HEK293T (cell line): ENCODE measurements around the gene ZDHHC4.

ENCODE experiments used
- CTCF ChIA-PET: fragments of 350-600 bp; formaldehyde crosslinking; extraction: SDS; loops from one replicate; lab custom pipeline; 2021; ENCODE audit warnings: antibody characterized with exemption, inconsistent platforms; lab: Yijun Ruan, JAX
- POLR2A ChIA-PET: fragments of 350-600 bp; formaldehyde crosslinking; extraction: SDS; loops from one replicate; lab custom pipeline; 2020; ENCODE audit warnings: antibody characterized with exemption, inconsistent platforms; lab: Yijun Ruan, JAX
- DNase-seq: peaks from one replicate; pipeline ENCODE4 v3.0.0; 2012; ENCODE audit warnings: mixed read lengths; ENCODE audit errors: extremely low spot score
- ARNT ChIP-seq: fragments of 450-650 bp; IDR thresholded peaks from 2 replicates; pipeline ENCODE4 v1.6.1; 2017; ENCODE audit warnings: mild to moderate bottlenecking
- BHLHE40 ChIP-seq: fragments of 450-650 bp; IDR thresholded peaks from 2 replicates; pipeline ENCODE4 v1.6.1; 2016; ENCODE audit warnings: mild to moderate bottlenecking, moderate library complexity, borderline replicate concordance
- CTBP1 ChIP-seq: fragments of 450-650 bp; IDR thresholded peaks from 2 replicates; pipeline ENCODE4 v1.6.1; 2016; ENCODE audit warnings: borderline replicate concordance
- ELF4 ChIP-seq: fragments of 450-650 bp; IDR thresholded peaks from 2 replicates; pipeline ENCODE4 v1.6.1; 2017; ENCODE audit warnings: antibody characterized with exemption
- FOXA1 ChIP-seq: fragments of 450-650 bp; IDR thresholded peaks from 2 replicates; pipeline ENCODE4 v1.6.1; 2016; ENCODE audit warnings: mild to moderate bottlenecking
- FOXK2 ChIP-seq: fragments of 450-650 bp; IDR thresholded peaks from 2 replicates; pipeline ENCODE4 v1.6.1; 2016; ENCODE audit warnings: mild to moderate bottlenecking
- FOXM1 ChIP-seq: fragments of 450-650 bp; IDR thresholded peaks from 2 replicates; pipeline ENCODE4 v1.6.1; 2017; ENCODE audit warnings: mild to moderate bottlenecking, borderline replicate concordance
- HDGF ChIP-seq: fragments of 450-650 bp; IDR thresholded peaks from 2 replicates; pipeline ENCODE4 v1.6.1; 2017; ENCODE audit warnings: antibody characterized with exemption, borderline replicate concordance
- L3MBTL2 ChIP-seq: fragments of 450-650 bp; conservative IDR thresholded peaks from 2 replicates; pipeline ENCODE4 v1.6.1; 2016; ENCODE audit warnings: mild to moderate bottlenecking
- LEF1 ChIP-seq: fragments of 450-650 bp; IDR thresholded peaks from 2 replicates; pipeline ENCODE4 v1.6.1; 2017; ENCODE audit warnings: mild to moderate bottlenecking, borderline replicate concordance
- NFRKB ChIP-seq: fragments of 450-650 bp; IDR thresholded peaks from 2 replicates; pipeline ENCODE4 v1.6.1; 2016; ENCODE audit warnings: mild to moderate bottlenecking, moderate library complexity
- SP1 ChIP-seq: fragments of 450-650 bp; IDR thresholded peaks from 2 replicates; pipeline ENCODE4 v1.6.1; 2017
- SUZ12 ChIP-seq: fragments of 450-650 bp; IDR thresholded peaks from 2 replicates; pipeline ENCODE4 v1.6.1; 2016; ENCODE audit warnings: mild to moderate bottlenecking
- TARDBP ChIP-seq: fragments of 450-650 bp; IDR thresholded peaks from 2 replicates; pipeline ENCODE4 v1.6.1; 2016
- ZNF384 ChIP-seq: fragments of 450-650 bp; IDR thresholded peaks from 2 replicates; pipeline ENCODE4 v1.6.1; 2016
- TF ChIP-seq, protein P1 (sequence below): fragments of 450-650 bp; IDR thresholded peaks from 2 replicates; pipeline ENCODE4 v1.6.1; 2016

The ZDHHC4 gene

DNA sequence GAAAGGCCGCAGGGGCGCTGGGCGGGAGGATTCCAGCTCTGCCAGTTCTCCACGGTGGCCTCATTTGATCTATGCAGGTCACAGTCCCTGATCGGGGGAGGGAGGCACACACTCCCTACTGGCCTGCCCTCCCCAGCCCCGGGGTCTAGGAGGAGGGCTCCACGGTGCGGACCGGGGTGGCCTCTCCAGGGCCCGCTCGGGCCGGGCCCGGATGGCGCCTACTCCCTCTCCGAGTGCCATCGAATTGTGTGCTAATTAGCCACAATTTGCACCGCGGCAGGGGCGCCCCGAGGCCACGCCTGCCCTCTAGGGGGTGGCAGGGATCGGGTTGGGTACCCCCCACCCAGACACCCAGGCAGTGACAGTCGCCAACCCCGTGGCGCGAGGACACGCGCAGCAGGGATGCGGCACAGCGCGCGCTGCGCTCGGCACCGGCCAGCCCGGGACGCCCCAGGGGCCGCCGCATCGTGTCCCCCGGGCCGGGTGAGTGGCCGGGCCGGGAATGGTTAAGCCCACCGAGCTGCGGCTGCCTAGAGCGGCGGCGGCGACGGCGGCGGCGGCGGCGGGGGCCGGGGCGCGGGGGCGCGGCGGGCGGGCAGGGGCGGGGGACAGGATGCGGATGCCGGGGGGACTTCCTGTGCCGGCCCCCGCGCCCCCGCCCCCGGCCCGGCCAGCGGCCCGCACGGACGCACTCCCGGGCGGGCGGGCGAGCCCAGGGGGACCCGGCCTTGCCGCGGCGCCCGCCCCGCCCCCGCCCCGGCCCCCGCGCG is 37.9 kb downstream of the ZDHHC4 start, which contains the start of gene ZNF853:
TSS of gene ZNF853 (plus strand) at position 658 of the 770 bp plus-strand sequence. CDS start 565 bp downstream, outside the sequence.
- ChIA-PET POLR2A (no interaction called here), CTCF (no interaction called here)
- TF ChIP-seq FOXK2 (no peak), FOXA1 (no peak), FOXM1 (no peak), CTBP1 (no peak), BHLHE40 (no peak), LEF1 (no peak), ZNF384 (no peak), TARDBP (no peak), HDGF (no peak), ELF4 (no peak), SUZ12 (no peak), ARNT (no peak), L3MBTL2 (no peak), NFRKB (no peak)
- TF ChIP-seq, protein P1, sequence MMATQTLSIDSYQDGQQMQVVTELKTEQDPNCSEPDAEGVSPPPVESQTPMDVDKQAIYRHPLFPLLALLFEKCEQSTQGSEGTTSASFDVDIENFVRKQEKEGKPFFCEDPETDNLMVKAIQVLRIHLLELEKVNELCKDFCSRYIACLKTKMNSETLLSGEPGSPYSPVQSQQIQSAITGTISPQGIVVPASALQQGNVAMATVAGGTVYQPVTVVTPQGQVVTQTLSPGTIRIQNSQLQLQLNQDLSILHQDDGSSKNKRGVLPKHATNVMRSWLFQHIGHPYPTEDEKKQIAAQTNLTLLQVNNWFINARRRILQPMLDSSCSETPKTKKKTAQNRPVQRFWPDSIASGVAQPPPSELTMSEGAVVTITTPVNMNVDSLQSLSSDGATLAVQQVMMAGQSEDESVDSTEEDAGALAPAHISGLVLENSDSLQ: no peak
- DNase-seq: peak; percentile 46

DNA sequence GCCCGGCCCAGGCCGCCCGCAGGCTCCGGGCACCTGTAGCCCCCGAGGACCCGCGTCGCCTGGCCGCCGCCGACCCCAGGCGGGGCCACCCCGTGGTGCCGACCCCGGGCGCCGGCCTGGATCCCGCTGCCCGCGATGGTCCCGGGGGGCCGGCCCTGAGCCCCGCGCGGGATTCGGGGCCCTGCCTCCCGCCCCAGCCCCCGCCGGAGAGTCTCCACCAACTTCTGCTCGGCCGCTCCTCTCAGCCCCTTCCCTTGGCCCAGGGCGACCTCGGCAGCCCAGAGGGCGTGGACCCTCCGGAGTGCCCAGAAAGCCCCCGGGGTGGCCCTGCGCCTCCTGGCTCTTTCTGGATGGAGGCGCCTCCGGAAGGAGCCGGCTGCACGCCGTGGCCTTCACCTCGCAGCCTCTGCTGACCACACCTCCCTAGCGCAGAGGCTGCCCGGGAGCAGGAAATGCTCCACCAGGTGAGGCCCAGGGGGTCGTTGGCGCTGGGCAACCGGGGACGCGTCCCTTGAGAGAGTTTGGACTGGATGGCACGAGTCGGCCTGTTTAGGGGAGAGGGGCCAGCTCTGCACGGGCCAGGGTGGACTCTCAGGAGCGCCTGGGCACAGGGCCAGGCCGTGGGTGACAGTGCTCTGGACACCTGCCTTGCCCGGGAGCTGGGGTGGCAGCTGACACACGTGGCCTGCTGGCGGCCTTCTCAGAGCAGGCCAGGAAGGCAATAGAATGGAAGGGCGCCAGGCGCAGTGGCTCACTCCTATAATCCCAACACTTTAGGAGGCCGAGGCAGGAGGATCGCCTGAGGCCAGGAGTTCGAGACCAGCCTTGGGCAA is 38.7 kb downstream of the ZDHHC4 start:
- TF ChIP-seq CTBP1: no peak
- no peak for TF ChIP-seq ELF4
- no peak for TF ChIP-seq FOXM1
- TF ChIP-seq, protein P1: no peak
- no peak for TF ChIP-seq SP1
- TF ChIP-seq SUZ12: no peak
- TF ChIP-seq ARNT: no peak
- TF ChIP-seq BHLHE40: no peak
- no peak for TF ChIP-seq LEF1
- no peak for TF ChIP-seq TARDBP
- no peak for TF ChIP-seq ZNF384
- DNase-seq: no peak
- POLR2A ChIA-PET: interaction anchor here (1.5 kb wide), 1 partner anchor 9 kb away, joined by 4 read pairs; no protein-coding TSS in a partner anchor
- CTCF ChIA-PET: no interaction called here

DNA sequence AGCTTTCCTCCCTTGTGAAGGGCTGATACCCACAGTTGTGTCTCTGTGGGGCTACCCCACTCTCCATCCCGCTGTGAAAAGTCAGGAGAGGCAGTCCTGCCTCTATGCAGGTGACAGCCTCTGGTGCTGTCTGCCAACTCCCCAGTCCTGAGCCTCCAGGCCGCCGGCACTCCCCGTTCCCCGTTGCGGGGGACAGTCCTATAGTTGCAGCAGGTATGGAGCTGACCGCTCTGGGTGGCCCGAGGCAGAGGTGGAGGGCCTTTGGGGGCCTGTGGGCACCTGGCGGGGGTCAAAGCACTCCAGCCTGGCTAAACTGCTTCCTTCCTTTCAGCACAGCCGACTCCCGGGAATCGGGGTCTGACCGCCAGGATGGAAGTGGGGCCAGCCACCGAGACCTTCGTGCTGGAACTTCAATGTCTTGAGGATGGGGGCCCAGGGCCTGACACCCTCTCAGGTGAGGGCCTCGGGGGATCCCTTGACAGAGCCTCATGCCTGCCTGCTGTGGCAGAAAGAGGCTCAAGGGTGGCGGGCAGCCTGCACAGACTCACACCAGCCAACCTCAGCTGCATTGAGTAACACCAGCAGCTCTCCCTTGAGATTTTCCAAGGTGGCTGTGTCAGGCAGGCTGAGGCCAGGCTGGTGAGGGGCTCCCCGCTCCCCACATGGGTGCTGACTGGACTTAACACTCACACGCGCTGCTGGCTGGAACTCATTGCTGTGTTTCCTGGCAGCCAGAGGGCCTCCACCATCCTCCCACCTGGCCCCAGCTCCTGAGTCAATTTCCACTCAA is 39.8 kb downstream of the ZDHHC4 start:
- DNase-seq: no peak
- ChIA-PET POLR2A (interaction anchor here (1.5 kb wide), 1 partner anchor 8 kb away, joined by 4 read pairs; no protein-coding TSS in a partner anchor), CTCF (no interaction called here)
- no peak for TF ChIP-seq TARDBP
- no peak for TF ChIP-seq NFRKB
- TF ChIP-seq ELF4: no peak

DNA sequence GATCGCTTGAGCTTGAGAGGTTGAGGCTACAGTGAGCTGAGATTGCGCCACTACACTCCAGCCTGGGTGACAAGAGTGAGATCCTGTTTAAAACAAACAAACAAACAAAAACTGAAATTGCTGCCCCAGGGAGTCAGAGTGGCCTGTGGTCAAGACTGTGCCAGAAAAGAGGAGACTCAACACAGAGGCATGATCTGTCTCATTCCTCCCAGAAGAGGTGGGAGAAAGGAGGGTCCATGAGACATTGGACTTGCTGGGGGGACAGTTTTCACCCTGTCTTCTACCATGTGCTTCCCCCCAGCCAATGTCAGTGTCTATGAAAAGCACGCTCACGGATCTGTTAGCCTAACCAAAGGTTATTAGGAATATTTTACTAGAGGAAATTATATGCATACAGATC is 41.4 kb downstream of the ZDHHC4 start:
- ChIA-PET CTCF (no interaction called here), POLR2A (no interaction called here)
- no peak for DNase-seq
- TF ChIP-seq CTBP1: no peak
- TF ChIP-seq TARDBP: no peak
- TF ChIP-seq ELF4: no peak
- TF ChIP-seq HDGF: no peak
- TF ChIP-seq, protein P1: no peak
- no peak for TF ChIP-seq ARNT
- TF ChIP-seq FOXK2: no peak
- TF ChIP-seq SP1: no peak

DNA sequence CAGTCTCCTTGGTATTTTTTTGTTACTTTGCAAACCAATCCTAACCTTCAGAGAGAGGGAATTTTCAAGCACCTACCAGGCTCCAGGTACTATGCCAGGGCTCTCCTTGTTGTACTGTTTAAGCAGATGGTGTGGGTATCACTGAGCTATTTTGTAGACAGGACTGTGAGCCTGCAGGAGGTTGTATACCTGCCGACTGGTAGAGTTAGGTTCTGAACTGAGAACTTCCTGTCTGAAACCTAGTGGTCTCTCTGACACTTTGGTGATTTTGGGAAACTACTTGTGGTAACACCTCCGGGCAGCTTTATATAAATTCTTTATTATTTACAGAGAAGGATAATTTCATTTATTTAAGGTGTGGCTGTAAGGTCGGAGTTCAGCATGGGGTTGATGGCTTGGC is 42.7 kb downstream of the ZDHHC4 start:
- POLR2A ChIA-PET: no interaction called here
- TF ChIP-seq LEF1 (no peak), HDGF (no peak), NFRKB (no peak), FOXM1 (no peak), ARNT (no peak), FOXA1 (no peak), FOXK2 (no peak), TARDBP (no peak), SUZ12 (no peak), SP1 (no peak), CTBP1 (no peak)
- CTCF ChIA-PET: no interaction called here
- no peak for DNase-seq
